Spleen (tissue), 7 donors: ENCODE measurements around the gene ARID4B.

Experiments used
- CTCF ChIP-seq, 11 experiments: fragments of 200-600 bp in 7 of 11; fragments of 450-650 bp in 4 of 11; sonication (generic) in 4 of 11; IDR thresholded peaks in 8 of 11; conservative IDR thresholded peaks in 3 of 11; 1 replicate in 7 of 11; 2 replicates in 4 of 11; pipeline versions ENCODE4 v1.4.0 to v1.8.0; 2016 to 2021; ENCODE audit warnings: antibody characterized with exemption in 11 of 11, inconsistent platforms in 4 of 11, mild to moderate bottlenecking in 1 of 11
- POLR2A ChIP-seq, 3 donors: fragments of 450-650 bp; IDR thresholded peaks; one replicate each; pipeline ENCODE4 v1.5.1; 2017; ENCODE audit warnings: antibody characterized with exemption in 3 of 3, mild to moderate bottlenecking in 1 of 3
- POLR2AphosphoS5 ChIP-seq, 3 donors: sonication (generic); formaldehyde crosslinking; IDR thresholded peaks; one replicate each; pipeline ENCODE4 v1.5.1; 2017; ENCODE audit warnings: antibody characterized with exemption in 3 of 3
- donor health status: DM: no; HTN: no; CAD: no; lungs with moderate emphysema.
- donor health status: DM: no; HTN: no; CAD: no.
- donor health status: DM: no; HTN: no; CAD: no.

- peak; percentile 29 to 81 (median 71) for TF ChIP-seq CTCF (IDR thresholded peaks at IDR 0.05 in 8 of 11, conservative IDR thresholded peaks at IDR 0.05 in 3 of 11)
- TF ChIP-seq POLR2A (IDR thresholded peaks at IDR 0.05): no peak
- TF ChIP-seq POLR2AphosphoS5 (IDR thresholded peaks at IDR 0.05): peak in 1 of 3 donors; percentile 46
These were observed 74.6 kb downstream of the ARID4B start for GRCh38 chr1:235253219-235253962.
